GM18519 (cell line): Measurements from ENCODE around the gene TNFRSF8.

ENCODE experiments used
- ATAC-seq: cut with Tn5 transposase; IDR thresholded peaks from one replicate; pipeline ENCODE4 v1.9.1; 2021; ENCODE audit warnings: mild to moderate bottlenecking, moderate library complexity; ENCODE audit not compliant: unreplicated experiment, low FRiP score

The TNFRSF8 gene

GRCh38 chr1:12140016-12140415, 76.9 kb downstream of the TNFRSF8 start:
- ATAC-seq, result no peak

GRCh38 chr1:12140515-12141162, 77.5 kb downstream of the TNFRSF8 start:
- no peak for ATAC-seq

GRCh38 chr1:12141163-12141850, 78.2 kb downstream of the TNFRSF8 start:
- ATAC-seq, result no peak

GRCh38 chr1:12142141-12142823, 79.2 kb downstream of the TNFRSF8 start:
- ATAC-seq, result no peak

- ATAC-seq, result no peak
These were observed 80.0 kb downstream of the TNFRSF8 start for GRCh38 chr1:12142891-12143630.

GRCh38 chr1:12143631-12144155, 80.6 kb downstream of the TNFRSF8 start:
- ATAC-seq, result no peak

GRCh38 chr1:12144236-12144635, 81.1 kb downstream of the TNFRSF8 start:
- no peak for ATAC-seq

- no peak for ATAC-seq
These were observed 81.9 kb downstream of the TNFRSF8 start for GRCh38 chr1:12144969-12145368.

- ATAC-seq, result no peak
These were observed 82.7 kb downstream of the TNFRSF8 start for GRCh38 chr1:12145616-12146342.

- no peak for ATAC-seq
These were observed 83.4 kb downstream of the TNFRSF8 start for GRCh38 chr1:12146343-12147112.

- no peak for ATAC-seq
These were observed 84.1 kb downstream of the TNFRSF8 start for GRCh38 chr1:12147201-12147701.

- ATAC-seq, result no peak
These were observed 85.3 kb downstream of the TNFRSF8 start for GRCh38 chr1:12148160-12148957.

- ATAC-seq, result peak; percentile 34
These were observed 86.1 kb downstream of the TNFRSF8 start for GRCh38 chr1:12148958-12149790.

GRCh38 chr1:12149791-12150175, 86.7 kb downstream of the TNFRSF8 start:
- no peak for ATAC-seq

GRCh38 chr1:12150456-12151200, 87.5 kb downstream of the TNFRSF8 start:
- ATAC-seq, result no peak

- no peak for ATAC-seq
These were observed 88.4 kb downstream of the TNFRSF8 start for GRCh38 chr1:12151465-12151864.
